HG03196 (cell line): ENCODE results near the gene KDM6B.
"Not testable (repeated sequence)": the region's sequence is repeated elsewhere in the genome, so short reads cannot be mapped to it uniquely, and the experiment has no call there.

Experiments
- ATAC-seq: cut with Tn5 transposase; IDR thresholded peaks from one replicate; pipeline ENCODE4 v1.9.1; 2021; ENCODE audit not compliant: unreplicated experiment

Gene KDM6B

DNA sequence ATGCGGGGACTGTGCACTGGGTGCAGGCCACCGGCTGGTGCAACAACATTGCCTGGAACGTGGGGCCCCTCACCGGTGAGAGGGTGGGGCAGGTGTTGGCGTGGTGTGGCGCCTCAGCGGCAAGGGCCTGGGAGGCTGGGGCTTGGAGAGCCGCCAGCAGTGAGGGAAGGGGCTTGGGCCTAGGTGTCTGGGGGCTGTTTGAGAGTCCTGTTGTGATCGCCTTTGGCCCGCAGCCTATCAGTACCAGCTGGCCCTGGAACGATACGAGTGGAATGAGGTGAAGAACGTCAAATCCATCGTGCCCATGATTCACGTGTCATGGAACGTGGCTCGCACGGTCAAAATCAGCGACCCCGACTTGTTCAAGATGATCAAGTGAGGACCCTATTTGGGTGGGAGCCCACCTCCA is 18.2 kb downstream of the KDM6B start:
- ATAC-seq = no peak

DNA sequence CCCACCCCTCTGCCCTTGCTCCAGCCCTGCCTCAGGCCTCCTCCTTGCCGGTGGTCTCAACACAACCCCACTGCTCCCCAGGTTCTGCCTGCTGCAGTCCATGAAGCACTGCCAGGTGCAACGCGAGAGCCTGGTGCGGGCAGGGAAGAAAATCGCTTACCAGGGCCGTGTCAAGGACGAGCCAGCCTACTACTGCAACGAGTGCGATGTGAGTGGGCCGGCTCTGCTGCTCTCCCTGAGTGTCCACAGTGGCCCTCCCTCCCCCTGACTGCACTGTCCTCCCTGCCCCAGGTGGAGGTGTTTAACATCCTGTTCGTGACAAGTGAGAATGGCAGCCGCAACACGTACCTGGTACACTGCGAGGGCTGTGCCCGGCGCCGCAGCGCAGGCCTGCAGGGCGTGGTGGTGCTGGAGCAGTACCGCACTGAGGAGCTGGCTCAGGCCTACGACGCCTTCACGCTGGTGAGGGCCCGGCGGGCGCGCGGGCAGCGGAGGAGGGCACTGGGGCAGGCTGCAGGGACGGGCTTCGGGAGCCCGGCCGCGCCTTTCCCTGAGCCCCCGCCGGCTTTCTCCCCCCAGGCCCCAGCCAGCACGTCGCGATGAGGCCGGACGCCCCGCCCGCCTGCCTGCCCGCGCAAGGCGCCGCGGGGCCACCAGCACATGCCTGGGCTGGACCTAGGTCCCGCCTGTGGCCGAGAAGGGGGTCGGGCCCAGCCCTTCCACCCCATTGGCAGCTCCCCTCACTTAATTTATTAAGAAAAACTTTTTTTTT is 19.1 kb downstream of the KDM6B start:
- ATAC-seq = no peak

DNA sequence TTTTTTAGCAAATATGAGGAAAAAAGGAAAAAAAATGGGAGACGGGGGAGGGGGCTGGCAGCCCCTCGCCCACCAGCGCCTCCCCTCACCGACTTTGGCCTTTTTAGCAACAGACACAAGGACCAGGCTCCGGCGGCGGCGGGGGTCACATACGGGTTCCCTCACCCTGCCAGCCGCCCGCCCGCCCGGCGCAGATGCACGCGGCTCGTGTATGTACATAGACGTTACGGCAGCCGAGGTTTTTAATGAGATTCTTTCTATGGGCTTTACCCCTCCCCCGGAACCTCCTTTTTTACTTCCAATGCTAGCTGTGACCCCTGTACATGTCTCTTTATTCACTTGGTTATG is 19.6 kb downstream of the KDM6B start:
- ATAC-seq = no peak

DNA sequence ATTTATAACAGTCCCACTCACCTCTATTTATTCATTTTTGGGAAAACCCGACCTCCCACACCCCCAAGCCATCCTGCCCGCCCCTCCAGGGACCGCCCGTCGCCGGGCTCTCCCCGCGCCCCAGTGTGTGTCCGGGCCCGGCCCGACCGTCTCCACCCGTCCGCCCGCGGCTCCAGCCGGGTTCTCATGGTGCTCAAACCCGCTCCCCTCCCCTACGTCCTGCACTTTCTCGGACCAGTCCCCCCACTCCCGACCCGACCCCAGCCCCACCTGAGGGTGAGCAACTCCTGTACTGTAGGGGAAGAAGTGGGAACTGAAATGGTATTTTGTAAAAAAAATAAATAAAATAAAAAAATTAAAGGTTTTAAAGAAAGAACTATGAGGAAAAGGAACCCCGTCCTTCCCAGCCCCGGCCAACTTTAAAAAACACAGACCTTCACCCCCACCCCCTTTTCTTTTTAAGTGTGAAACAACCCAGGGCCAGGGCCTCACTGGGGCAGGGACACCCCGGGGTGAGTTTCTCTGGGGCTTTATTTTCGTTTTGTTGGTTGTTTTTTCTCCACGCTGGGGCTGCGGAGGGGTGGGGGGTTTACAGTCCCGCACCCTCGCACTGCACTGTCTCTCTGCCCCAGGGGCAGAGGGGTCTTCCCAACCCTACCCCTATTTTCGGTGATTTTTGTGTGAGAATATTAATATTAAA is 20.2 kb downstream of the KDM6B start:
- no peak for ATAC-seq

DNA sequence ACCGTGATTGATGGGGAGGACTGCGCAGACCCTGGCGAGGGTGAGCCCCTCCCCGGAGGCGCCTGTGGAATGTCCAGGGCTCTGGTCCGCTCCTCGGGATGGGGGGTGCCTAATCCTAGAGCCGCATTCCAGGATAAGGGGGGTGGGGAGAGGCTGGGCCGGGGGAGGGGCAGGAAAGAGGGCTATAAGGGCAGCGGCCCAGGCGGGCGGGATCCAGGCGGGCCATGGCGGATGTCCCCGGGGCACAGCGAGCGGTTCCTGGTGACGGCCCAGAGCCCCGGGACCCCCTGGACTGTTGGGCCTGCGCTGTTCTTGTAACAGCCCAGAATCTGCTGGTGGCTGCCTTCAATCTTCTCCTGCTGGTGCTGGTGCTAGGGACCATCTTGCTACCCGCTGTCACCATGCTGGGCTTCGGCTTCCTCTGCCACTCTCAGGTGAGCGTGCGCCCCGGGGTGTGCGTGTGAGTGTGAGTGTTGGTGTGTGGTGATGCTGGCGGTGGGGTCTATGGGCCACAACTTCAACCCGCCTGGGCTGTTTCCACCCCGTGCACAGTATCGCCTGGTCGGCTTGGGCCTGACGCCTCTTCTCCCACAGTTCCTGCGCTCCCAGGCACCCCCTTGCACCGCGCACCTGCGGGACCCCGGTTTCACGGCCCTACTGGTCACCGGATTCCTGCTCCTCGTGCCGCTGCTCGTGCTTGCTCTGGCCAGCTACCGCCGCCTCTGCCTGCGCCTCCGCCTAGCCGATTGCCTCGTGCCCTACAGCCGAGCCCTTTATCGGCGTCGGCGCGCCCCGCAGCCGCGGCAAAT is 21.0 kb downstream of the KDM6B start, which contains the start of gene TMEM88:
TSS of gene TMEM88 (plus strand) at position 216 of the 809 bp plus-strand sequence. CDS start at position 225, 9 bp downstream.
- ATAC-seq = no peak

DNA sequence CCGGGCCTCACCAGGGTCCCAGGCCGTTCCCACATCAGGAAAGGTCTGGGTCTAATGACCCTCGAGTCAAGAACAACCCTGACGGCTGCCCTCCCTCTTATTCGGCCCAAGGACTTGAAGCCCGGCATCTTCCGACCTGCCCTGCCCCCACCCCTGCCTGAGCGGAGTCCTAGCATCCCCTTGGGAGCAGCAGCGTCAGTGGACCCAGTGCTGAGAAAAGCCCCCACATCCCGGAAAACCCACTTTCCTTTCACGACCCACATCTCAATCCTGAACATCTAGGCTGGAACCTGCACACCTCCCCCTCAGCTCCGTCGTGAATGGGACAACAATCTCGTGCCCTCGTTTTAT is 21.6 kb downstream of the KDM6B start:
- no peak for ATAC-seq

DNA sequence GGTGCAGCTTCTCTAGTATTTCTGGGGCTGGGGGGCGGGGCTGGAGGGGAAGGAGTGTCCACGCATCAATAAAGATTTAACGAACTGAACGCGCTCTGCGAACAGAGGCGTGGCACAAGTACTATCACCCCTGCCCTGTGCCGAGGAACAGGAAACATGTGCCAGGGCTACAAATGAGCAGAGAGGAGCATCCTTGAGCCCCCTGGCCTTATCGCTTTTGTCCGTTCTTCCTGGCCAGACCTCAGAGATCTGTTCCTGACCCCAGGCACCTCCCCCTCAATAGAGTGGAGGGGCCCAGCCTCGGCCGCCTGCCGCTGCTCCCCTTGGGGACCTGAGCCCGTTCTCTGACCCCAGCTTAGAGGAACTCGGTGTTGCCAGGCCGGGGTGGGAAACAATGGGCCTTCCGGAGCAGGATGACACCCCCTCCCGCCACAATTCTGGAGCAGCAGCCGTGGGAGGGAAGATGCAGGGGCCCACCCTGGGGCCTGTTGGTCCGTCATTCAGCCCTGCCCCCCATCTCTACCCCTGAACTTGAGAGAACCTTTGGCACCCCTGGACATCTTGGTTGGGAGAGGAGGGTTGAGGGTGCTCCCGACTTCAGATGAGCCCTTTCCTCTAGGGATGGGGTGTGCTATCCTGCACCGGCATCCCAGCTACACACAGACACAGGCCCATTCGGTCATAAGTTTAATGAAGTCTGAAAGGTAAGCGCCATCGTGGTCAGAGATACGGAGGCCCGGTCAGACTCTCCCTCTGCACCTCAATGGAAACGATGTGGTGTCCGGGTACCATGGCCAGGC is 22.2 kb downstream of the KDM6B start:
- ATAC-seq = no peak

DNA sequence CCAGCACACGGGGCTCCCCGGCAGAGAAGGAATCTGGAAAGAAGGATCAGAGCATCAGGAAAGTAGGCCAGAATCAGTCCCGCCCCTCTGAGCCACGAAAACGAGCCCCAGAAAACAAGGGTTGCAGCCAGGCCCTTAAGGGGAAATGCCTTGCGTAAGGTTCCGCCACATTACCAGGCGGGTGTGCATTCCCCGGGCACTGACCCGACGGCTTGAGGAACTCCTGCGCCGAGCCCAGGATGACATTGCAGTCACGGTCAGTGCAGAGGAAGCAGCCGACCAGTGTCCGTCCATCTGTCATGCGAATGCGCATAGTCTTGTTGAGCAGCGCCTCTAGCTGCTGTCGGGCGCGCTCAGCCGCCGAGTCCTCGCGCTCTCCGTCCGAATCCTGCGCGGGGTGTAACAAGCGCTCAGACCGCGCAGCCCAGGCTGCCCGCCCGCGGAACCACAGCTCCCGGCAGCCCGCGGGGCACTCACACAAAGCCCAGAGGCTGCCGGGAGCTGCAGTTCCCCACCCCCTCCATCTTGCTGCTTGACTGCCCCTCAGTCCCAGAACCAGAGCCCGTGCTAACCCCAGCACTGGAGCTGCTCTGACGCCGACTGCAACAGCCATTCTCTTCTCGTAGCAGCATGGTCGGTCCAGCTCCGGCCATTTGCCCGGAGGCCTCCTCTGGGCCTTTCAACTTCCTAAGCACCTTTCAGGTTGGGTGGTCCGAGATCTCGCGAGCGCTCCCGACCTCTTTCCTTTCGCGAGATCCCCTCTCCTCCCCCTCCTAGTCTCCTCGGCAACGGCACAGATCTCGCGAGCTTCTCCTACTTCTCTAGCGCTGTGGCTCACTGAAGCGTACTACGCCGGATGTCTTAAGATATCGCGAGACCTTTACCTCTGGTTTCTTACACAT is 23.0 kb downstream of the KDM6B start, which contains the start of gene NAA38:
TSS of gene NAA38 (minus strand) at position 749 of the 902 bp plus-strand sequence. CDS start at position 653, 96 bp downstream.
- peak; percentile 74 for ATAC-seq

DNA sequence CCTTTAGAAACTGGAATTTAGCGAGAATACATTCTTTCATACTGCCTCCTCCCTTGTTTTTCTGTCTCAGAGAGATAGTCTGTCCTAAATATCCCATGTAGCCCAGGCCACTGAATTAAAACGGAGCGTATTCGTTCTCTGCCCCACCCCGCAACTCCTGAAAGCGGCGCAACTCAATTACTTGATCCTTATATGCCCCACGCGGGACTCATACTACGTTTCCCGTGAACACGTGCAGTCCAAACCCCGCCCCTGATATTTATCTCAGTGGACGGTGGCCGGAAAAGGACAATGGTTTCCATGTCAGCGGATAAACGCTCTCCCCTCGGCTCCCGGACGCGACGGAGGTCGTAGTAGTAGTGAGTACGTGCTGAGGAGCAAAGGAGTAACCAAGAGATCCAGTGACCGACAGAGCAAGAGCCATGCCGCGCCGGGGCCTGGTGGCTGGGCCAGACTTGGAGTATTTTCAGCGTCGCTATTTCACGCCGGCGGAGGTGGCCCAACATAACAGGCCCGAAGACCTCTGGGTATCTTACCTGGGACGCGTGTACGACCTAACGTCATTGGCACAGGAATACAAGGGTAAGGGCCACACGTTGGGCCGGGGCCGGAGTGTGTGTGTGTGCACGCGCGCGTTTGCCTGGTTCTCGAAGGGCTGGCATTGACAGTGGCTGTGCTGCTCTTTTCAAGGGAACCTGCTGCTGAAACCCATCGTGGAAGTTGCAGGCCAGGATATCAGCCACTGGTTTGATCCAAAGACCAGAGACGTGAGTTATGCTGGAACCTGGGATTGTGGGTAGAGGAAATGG is 23.9 kb downstream of the KDM6B start, which contains the start of gene CYB5D1:
TSS of gene CYB5D1 (plus strand) at position 291 of the 809 bp plus-strand sequence. CDS start at position 423, 132 bp downstream.
- peak; percentile 38 for ATAC-seq

DNA sequence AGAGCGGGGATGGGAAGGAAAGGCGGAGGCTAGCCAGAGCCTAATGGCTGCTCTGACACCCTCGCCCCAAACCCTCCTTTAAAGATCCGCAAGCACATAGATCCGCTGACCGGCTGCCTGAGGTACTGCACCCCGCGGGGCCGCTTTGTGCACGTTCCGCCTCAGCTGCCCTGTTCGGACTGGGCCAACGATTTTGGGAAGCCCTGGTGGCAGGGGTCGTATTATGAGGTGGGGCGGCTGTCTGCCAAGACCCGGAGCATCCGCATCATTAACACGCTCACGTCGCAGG is 24.4 kb downstream of the KDM6B start:
- ATAC-seq = no peak

DNA sequence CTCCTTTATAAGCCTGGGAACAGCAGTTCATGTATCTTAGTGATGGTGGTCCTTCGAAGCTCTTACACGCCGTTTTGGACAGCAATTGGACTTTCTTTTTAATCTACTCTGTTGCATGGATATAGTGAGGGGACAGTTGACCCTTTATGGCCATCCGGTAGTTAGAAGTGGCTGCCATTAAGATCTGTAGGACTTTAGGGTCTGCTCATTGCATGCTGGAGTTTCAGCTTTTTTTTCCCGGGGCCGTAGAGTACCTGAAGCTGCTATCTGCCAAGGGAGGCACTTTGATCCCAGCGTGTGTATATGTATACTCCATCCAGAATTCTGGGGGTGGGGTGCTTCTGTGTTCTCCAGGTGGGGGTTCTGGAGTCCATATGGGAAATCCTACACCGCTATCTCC is 25.0 kb downstream of the KDM6B start:
- no peak for ATAC-seq

DNA sequence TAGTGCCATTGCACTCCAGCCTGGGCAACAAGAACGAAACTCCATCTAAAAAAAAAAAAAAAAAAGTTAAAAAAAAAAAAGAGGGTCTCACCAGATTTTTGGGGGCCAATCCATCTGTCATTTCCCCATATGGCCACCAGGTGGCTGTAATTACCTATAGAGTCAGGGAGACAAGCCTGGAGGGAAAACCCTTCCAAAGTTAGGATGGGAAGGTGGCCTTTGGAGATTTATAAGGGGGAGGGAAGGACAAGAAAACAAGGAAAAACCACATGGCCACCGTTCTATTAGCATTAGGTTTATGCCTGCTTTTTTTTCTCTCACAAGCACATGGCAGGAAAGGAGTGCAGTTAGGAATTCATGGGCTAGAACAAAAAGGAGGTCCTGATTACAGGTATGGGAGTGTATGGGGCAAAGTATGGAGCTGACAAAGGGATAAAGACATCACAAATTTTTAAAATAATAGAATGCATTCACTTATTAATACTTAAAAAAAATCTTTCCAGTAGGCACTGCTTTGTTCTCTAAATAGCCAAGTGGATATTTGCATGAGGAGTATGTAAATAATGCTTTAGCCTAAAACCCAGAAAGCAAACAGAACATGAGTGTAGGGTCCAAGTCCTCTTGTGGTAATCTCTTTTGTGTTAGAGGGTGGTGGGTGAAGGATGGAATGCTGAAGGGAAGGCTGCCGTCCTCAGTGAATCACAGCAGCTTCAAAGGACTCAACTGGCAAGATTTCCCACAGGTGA is 28.8 kb downstream of the KDM6B start:
- no peak for ATAC-seq

DNA sequence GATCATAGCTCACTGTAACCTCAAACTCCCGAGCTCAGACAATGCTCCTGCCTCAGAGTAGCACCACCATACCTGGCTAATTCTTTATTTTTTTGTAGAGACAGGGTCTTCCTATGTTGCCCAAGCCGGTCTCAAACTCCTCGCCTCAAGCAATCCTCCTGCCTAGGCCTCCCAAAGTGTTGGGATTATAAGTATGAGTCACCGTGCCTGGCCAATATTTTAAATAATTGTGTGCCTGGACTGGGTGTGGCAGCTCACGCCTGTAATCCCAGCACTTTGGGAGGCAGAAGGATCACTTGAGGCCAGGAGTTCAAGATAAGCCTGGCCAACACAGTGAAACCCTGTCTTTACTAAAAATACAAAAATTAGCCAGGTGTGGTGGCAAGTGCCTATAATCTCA is 30.4 kb downstream of the KDM6B start:
- ATAC-seq = not testable (repeated sequence)

DNA sequence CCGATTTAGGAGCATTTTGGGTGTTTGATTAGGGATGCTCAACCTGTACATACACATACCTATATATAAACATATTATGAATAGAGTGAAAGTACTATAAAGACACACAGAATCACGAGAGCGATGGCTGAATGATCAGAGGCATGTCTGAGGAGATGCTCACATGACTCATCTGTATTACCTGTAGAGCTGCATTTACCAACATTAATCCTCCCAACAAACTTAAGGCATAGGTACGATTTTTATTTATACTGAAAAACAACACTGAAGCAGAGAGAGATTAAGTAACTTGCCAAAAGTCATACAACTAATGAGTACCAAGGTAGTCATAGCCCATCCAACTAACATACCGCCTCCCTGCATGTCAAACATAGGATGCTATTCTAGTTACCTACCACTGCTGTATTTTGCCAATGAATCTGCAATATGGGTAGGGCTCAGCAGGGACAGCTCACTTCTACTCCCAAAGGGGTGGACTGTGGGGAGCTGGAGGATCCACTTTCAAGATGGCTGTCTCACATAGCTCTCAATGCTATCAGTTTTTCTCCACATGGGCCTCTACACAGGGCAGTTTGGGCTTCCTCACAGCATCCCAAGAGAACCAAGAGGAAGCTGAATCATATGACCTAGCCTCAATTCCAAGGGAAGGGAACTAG is 31.1 kb downstream of the KDM6B start:
- ATAC-seq = no peak

DNA sequence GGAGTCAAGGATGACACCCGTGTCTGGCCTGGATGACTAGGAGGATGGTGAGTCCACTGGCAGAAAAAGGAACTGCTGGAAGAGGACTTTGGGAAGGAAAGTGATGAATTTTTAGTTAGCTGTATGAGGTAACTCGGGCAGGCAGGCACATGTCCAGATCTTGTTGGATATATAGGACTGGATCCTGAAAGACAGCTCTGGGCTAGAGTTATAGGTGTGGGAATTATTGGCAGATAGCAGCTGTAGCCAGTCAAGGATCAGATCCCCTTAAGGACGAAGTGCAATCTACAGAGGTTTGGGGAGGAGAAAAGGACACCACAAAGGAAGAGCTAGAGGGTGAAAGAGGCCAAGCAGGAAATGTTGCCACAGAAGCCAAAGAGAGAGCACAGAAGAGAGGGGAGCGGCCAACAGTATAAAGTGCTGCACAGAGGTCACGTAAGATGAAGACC is 33.9 kb downstream of the KDM6B start:
- no peak for ATAC-seq

DNA sequence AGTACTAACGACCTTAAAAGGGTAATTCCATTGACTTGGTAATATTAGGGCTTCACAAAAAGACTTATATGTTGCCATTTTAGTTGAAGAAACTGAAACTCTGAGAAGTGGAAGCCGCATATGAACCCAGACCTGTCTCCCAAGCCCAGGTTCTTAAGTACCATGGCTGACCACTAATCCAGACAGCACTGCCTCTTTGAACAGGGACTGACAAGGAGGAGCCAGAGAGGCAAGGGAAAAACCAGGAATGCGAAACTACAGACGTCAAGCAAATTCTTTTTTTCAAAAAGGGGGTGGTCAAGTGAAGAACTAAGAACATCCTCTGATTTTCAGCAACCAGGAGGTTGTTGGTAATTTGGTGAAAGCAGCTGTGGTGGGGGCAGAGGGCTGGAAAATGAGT is 39.0 kb downstream of the KDM6B start:
- no peak for ATAC-seq

DNA sequence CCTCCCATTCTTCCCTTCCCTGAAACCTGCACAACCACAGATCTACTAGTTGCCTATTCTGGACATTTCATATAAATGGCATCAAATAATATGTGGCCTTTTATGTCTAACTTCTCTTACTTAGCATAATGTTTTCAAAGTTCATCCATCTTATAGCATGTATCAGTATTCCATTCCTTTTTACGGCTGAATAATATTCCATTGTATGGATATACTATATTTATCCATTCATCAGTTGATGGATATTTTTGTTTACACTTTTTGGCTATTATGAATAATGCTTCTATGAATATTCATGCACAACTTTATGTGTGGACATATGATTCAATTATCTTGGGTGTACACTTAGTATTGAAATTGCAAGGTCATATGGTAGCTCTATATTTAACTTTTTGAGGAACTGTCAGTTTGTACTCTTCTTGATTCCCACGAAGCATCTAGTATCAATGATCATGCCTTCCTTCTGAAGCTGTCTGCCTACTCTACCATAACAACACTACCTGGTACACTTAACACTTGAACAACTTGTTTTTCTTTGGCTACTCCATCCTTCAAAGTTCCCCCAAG is 41.9 kb downstream of the KDM6B start:
- ATAC-seq = no peak
